ENCODE data around the gene TNFAIP6.

- no peak for TF ChIP-seq CTCF (IDR thresholded peaks at IDR 0.05)
- no peak for TF ChIP-seq POLR2A (IDR thresholded peaks at IDR 0.05)
Observed at GRCh38 chr2:151394509-151394908, 37.1 kb downstream of the TNFAIP6 start.
